ENCODE data around the gene ATG2B.
"Not testable (repeated sequence)": the region's sequence is repeated elsewhere in the genome, so short reads cannot be mapped to it uniquely, and the experiment has no call there.

ATG2B gene

DNA sequence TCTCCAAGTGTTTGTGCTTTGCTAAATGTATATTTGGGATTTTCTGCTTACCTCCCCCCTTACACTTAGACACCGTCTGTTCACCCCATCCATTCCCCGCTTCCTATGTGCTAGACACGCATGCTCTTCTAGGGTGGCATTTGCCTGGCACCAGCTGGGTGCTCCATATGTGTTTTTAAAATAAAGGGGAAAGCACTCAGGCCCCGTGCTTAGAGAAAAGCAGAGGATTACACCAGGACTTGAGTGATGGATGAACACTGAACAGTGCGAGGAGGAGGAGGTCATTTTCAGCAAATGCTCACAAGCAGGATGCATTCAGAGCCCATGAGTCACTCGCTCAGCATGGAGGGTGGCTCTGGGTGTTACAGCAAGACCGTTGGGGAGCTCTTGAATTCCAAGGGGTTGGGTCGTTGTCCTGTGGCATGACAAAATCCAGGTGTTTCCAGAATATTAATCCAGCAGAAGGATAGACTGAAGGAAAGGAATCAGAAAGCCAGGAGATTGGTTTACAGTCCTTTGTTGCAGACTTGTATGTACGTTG, 110.1 kb downstream of the ATG2B start:
- no peak for DNase-seq (ENCODE audit: low spot score)
- Mint-ChIP-seq H3K9me3 (no peaks in the 10 kb centered on the region), H3K36me3 (ENCODE audit: low read depth) (no peaks in the 10 kb centered on the region), H3K27me3 (ENCODE audit: low read depth) (peaks cover 6% of the 10 kb centered on the region), H3K27ac (no peak overlapping the region), H3K4me1 (ENCODE audit: low read depth) (no peaks in the 10 kb centered on the region), H3K4me3 (no peak overlapping the region)

GRCh38 chr14:96252323-96252998, 110.7 kb downstream of the ATG2B start:
- H3K4me1 Mint-ChIP-seq (ENCODE audit: low read depth): no peaks in the 10 kb centered on the region
- H3K36me3 Mint-ChIP-seq (ENCODE audit: low read depth): no peaks in the 10 kb centered on the region
- H3K27me3 Mint-ChIP-seq (ENCODE audit: low read depth): peaks cover 2% of the 10 kb centered on the region
- H3K4me3 Mint-ChIP-seq: no peak overlapping the region
- no peak for DNase-seq (ENCODE audit: low spot score)
- H3K27ac Mint-ChIP-seq: no peak overlapping the region
- no peaks in the 10 kb centered on the region for H3K9me3 Mint-ChIP-seq

DNA sequence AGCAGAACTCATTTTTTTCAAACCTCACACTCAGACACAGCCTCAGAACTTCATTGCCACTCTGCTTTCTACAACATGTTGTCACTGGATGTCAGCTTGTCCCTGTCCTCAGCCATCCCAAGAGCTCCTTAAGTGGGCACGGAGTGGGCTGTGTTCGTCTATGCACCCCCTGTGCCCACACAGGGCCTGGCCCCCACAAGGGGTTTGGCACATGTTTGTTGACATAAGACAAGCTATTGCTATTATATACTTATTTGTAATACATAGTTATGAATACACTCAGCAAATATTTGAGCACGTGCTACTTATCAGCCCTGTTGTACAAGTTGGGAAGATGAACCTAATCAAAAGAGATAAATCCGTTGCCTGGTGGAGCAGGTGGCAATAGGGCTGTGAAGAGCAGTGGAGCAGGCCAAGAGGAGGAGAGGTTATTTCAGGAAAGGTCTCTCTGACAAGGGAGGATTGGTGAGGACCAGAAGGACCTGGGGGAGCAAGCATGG, 111.4 kb downstream of the ATG2B start:
- Mint-ChIP-seq H3K9me3 (no peaks in the 10 kb centered on the region), H3K36me3 (ENCODE audit: low read depth) (no peaks in the 10 kb centered on the region), H3K4me1 (ENCODE audit: low read depth) (no peaks in the 10 kb centered on the region), H3K4me3 (no peak overlapping the region), H3K27ac (no peak overlapping the region), H3K27me3 (ENCODE audit: low read depth) (no peaks in the 10 kb centered on the region)
- no peak for DNase-seq (ENCODE audit: low spot score)

DNA sequence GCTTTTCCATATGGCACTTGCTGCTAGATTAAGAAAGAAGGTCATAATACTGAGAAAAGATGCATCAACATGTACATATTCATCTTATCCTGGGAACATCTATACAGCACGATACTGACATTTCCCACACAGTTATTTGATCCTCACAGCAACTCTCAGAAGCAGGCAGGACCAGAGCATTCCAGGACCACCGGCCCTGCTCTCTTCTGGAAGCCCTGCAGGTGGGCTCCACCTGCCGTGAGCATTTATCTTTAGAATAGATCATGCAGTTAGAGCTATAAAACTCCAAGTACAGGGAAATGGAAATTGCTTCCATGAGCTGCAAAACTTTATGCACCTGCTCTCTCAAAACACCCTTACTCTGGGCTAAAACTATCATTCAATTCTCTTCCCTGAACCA, 112.7 kb downstream of the ATG2B start:
- no peaks in the 10 kb centered on the region for H3K36me3 Mint-ChIP-seq (ENCODE audit: low read depth)
- DNase-seq (ENCODE audit: low spot score): no peak
- no peaks in the 10 kb centered on the region for H3K4me1 Mint-ChIP-seq (ENCODE audit: low read depth)
- H3K9me3 Mint-ChIP-seq: no peaks in the 10 kb centered on the region
- no peak overlapping the region for H3K4me3 Mint-ChIP-seq
- H3K27me3 Mint-ChIP-seq (ENCODE audit: low read depth): no peaks in the 10 kb centered on the region
- no peak overlapping the region for H3K27ac Mint-ChIP-seq

DNA sequence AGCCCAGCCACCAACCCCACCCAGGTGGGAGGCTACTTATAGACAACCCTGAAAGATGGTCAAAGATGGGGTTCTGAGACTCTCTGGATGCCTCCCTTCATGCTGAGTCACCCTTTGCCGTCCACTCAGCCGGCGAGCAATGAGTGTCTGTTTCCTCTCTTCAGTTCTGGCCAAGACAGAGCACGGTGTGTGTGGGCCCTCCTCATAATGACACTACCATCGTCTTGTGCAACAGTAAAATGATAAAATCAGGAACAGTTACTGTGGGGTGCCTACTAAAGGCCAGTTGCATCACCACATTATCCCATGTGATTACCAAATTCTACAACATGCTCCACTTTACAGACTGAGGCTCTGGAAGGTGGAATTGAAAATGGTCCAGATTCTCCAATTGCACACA, 114.1 kb downstream of the ATG2B start:
- H3K27ac Mint-ChIP-seq: no peak overlapping the region
- no peak overlapping the region for H3K4me3 Mint-ChIP-seq
- H3K9me3 Mint-ChIP-seq: no peaks in the 10 kb centered on the region
- H3K36me3 Mint-ChIP-seq (ENCODE audit: low read depth): no peaks in the 10 kb centered on the region
- no peaks in the 10 kb centered on the region for H3K4me1 Mint-ChIP-seq (ENCODE audit: low read depth)
- no peaks in the 10 kb centered on the region for H3K27me3 Mint-ChIP-seq (ENCODE audit: low read depth)
- DNase-seq (ENCODE audit: low spot score): no peak

DNA sequence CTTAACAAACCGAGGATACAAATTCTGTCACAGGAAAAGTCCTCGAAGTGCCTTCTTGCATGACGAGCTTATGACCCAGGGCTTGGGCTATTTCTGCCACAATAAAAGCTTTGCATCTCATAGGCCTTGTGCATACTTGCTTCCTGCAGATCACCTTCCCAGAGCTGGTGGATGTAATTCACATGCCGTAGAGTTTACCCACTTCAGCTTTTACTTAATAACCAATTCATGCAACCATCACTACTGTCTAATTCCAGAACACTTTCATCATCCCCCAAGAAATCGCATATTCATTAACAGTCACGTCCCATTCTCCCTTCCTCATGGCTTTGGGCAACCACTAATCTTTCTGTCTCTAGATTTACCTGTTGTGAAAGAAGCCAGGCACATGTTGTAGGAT, 116.1 kb downstream of the ATG2B start:
- Mint-ChIP-seq H3K4me1 (ENCODE audit: low read depth) (no peaks in the 10 kb centered on the region), H3K36me3 (ENCODE audit: low read depth) (no peaks in the 10 kb centered on the region), H3K27ac (no peak overlapping the region), H3K27me3 (ENCODE audit: low read depth) (no peaks in the 10 kb centered on the region), H3K4me3 (no peak overlapping the region), H3K9me3 (no peaks in the 10 kb centered on the region)
- DNase-seq (ENCODE audit: low spot score): no peak

DNA sequence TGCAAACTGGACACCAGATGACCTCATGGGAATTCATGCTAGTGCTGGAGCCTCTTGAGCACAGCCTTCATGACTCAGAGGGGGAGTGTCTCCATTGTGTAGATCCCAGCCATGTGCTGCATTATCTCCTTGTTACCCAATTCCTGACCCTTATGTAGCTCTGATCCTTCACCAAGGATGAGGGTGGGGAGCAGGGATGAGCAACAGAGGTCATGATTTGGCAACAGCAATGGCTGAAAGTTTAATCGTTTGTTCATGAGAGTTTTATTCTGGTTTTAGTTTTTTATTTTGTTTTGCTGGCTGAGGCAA, 116.6 kb downstream of the ATG2B start:
- H3K27ac Mint-ChIP-seq: no peak overlapping the region
- no peak overlapping the region for H3K4me3 Mint-ChIP-seq
- no peaks in the 10 kb centered on the region for H3K9me3 Mint-ChIP-seq
- no peaks in the 10 kb centered on the region for H3K27me3 Mint-ChIP-seq (ENCODE audit: low read depth)
- no peaks in the 10 kb centered on the region for H3K4me1 Mint-ChIP-seq (ENCODE audit: low read depth)
- no peaks in the 10 kb centered on the region for H3K36me3 Mint-ChIP-seq (ENCODE audit: low read depth)
- no peak for DNase-seq (ENCODE audit: low spot score)

GRCh38 chr14:96245710-96246538, 117.2 kb downstream of the ATG2B start:
- Mint-ChIP-seq H3K36me3 (ENCODE audit: low read depth) (no peaks in the 10 kb centered on the region), H3K4me3 (no peak overlapping the region), H3K27ac (no peak overlapping the region), H3K9me3 (no peaks in the 10 kb centered on the region), H3K27me3 (ENCODE audit: low read depth) (no peaks in the 10 kb centered on the region), H3K4me1 (ENCODE audit: low read depth) (no peaks in the 10 kb centered on the region)
- no peak for DNase-seq (ENCODE audit: low spot score)

DNA sequence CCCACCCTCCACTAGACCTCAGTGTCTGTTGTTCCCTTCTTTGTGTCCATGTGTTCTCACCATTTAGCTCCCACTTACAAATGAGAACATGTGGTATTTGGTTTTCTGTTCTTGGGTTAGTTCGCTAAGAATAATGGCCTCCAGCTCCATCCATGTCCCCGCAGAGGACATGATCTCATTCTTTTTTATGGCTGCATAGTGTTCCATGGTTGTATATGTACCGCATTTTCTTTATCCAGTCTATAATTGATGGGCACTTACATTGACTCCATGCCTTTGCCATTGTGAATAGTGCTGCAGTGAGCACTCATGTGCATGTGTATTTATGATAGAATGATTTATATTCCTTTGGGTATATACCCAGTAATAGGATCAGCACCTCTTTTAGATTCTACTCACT, 118.1 kb downstream of the ATG2B start:
- H3K9me3 Mint-ChIP-seq; DNase-seq (ENCODE audit: low spot score); H3K4me3 Mint-ChIP-seq; H3K36me3 Mint-ChIP-seq (ENCODE audit: low read depth); H3K4me1 Mint-ChIP-seq (ENCODE audit: low read depth); H3K27ac Mint-ChIP-seq; H3K27me3 Mint-ChIP-seq (ENCODE audit: low read depth): not testable (repeated sequence)

DNA sequence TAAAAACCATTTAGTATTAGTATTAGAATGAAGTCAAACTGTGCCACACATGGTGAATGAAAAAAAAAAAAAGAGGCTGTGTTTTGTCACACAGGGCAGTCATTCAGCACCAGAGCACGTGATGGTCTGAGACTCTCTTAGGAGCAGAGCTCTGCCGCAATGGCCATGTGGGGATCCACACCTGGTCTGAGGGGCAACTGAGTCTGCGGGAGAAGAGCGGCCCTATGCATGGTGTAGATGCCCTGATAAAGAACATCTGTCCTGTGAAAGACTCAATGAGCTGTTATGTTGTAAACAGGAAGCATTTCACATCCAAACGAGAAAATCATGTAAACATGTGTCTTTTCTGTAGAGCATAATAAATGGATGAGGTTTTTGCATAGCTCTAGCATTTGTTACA, 119.4 kb downstream of the ATG2B start:
- Mint-ChIP-seq H3K4me3 (no peak overlapping the region), H3K4me1 (ENCODE audit: low read depth) (no peaks in the 10 kb centered on the region), H3K27me3 (ENCODE audit: low read depth) (no peaks in the 10 kb centered on the region), H3K36me3 (ENCODE audit: low read depth) (no peaks in the 10 kb centered on the region), H3K9me3 (no peaks in the 10 kb centered on the region), H3K27ac (no peak overlapping the region)
- no peak for DNase-seq (ENCODE audit: low spot score)

- Mint-ChIP-seq H3K27ac (no peak overlapping the region), H3K27me3 (ENCODE audit: low read depth) (no peaks in the 10 kb centered on the region), H3K36me3 (ENCODE audit: low read depth) (no peaks in the 10 kb centered on the region), H3K4me1 (ENCODE audit: low read depth) (no peaks in the 10 kb centered on the region), H3K4me3 (no peak overlapping the region), H3K9me3 (no peaks in the 10 kb centered on the region)
- no peak for DNase-seq (ENCODE audit: low spot score)
Observed at GRCh38 chr14:96242126-96242525, 121.0 kb downstream of the ATG2B start.

GRCh38 chr14:96240641-96241040, 122.5 kb downstream of the ATG2B start:
- DNase-seq (ENCODE audit: low spot score): no peak
- no peak overlapping the region for H3K27ac Mint-ChIP-seq
- no peaks in the 10 kb centered on the region for H3K4me1 Mint-ChIP-seq (ENCODE audit: low read depth)
- no peaks in the 10 kb centered on the region for H3K36me3 Mint-ChIP-seq (ENCODE audit: low read depth)
- H3K27me3 Mint-ChIP-seq (ENCODE audit: low read depth): no peaks in the 10 kb centered on the region
- no peaks in the 10 kb centered on the region for H3K9me3 Mint-ChIP-seq
- no peak overlapping the region for H3K4me3 Mint-ChIP-seq

DNA sequence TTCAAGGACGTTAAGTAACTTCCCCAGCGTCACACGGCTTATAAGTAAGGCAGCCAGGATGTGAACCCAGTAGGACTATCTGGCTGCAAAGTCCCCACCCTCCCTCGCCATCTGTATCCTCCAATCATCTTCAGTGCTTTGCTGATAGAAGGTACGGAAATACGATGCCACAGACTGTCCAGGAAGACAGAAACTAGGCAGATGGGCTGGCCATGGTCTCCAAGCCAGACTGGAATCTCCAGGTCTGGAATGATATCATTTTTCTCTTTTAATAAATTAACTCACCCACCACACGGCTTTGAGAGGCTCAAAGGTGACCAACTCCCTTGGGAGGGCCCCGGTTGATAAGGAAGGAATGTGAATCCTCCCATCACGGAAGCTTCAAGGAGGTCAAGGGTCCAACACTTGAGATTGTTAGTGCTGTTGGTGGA, 123.4 kb downstream of the ATG2B start:
- no peaks in the 10 kb centered on the region for H3K27me3 Mint-ChIP-seq (ENCODE audit: low read depth)
- no peak for DNase-seq (ENCODE audit: low spot score)
- H3K36me3 Mint-ChIP-seq (ENCODE audit: low read depth): no peaks in the 10 kb centered on the region
- H3K9me3 Mint-ChIP-seq: no peaks in the 10 kb centered on the region
- no peak overlapping the region for H3K27ac Mint-ChIP-seq
- H3K4me3 Mint-ChIP-seq: no peak overlapping the region
- no peaks in the 10 kb centered on the region for H3K4me1 Mint-ChIP-seq (ENCODE audit: low read depth)

- Mint-ChIP-seq H3K27me3 (ENCODE audit: low read depth) (no peaks in the 10 kb centered on the region), H3K36me3 (ENCODE audit: low read depth) (no peaks in the 10 kb centered on the region), H3K4me3 (no peak overlapping the region), H3K27ac (no peak overlapping the region), H3K4me1 (ENCODE audit: low read depth) (no peaks in the 10 kb centered on the region), H3K9me3 (no peaks in the 10 kb centered on the region)
- no peak for DNase-seq (ENCODE audit: low spot score)
Observed at GRCh38 chr14:96238676-96239265, 124.4 kb downstream of the ATG2B start.
